Measurements from ENCODE around the gene PIGX. TPM values are rescaled to one million over a fixed set of nuclear protein-coding genes. Genes with fewer than 3 reads are reported as not detected.

Gene PIGX
- total and polyA plus RNA-seq, 11 donors = 8.3 to 21.2 (median 17.6) TPM

- no peak for ATAC-seq
- TF ChIP-seq CTCF (IDR thresholded peaks at IDR 0.05) = no peak
- TF ChIP-seq POLR2A (IDR thresholded peaks at IDR 0.05) = no peak
- 85 to 91% (median 89%) methylated on average over 5 of the region's 5 CpGs for WGBS, 4 donors
Observed at GRCh38 chr3:196695849-196696226, 16.3 kb upstream of the PIGX start.

GRCh38 chr3:196697270-196697669 is 14.9 kb upstream of the PIGX start:
- H3K4me1 ChIP-seq = peaks cover 0 to 17% (median 0%) of the 10 kb centered on the region in 12 donors
- ATAC-seq (no peak), DNase-seq (no peak)
- H3K27ac ChIP-seq = no peak overlapping the region
- H3K4me3 ChIP-seq = no peak overlapping the region
- no peaks in the 10 kb centered on the region for H3K27me3 ChIP-seq
- TF ChIP-seq CTCF (IDR thresholded peaks at IDR 0.05) = no peak
- no peak for TF ChIP-seq POLR2A (IDR thresholded peaks at IDR 0.05)
- H3K36me3 ChIP-seq = no peaks in the 10 kb centered on the region
- H3K9me3 ChIP-seq = no peaks in the 10 kb centered on the region
- intact Hi-C loops (cut with DNase I) = no loop called here
- WGBS, 4 donors = 76 to 90% (median 82%) methylated on average over 5 of the region's 5 CpGs

More at GRCh38 chr3:196695849-196696226, 16.3 kb upstream of the PIGX start:
- intact Hi-C loops (cut with DNase I) = no loop called here
- H3K27me3 ChIP-seq = no peaks in the 10 kb centered on the region
- DNase-seq = no peak
- H3K4me3 ChIP-seq = no peak overlapping the region
- H3K27ac ChIP-seq = no peak overlapping the region
- no peaks in the 10 kb centered on the region for H3K36me3 ChIP-seq
- peaks cover 0 to 29% (median 0%) of the 10 kb centered on the region in 12 donors for H3K4me1 ChIP-seq
- H3K9me3 ChIP-seq = no peaks in the 10 kb centered on the region

GRCh38 chr3:196699749-196700148 is 12.4 kb upstream of the PIGX start:
- intact Hi-C loops (cut with DNase I) = no loop called here
- H3K27ac ChIP-seq = no peak overlapping the region
- no peaks in the 10 kb centered on the region for H3K36me3 ChIP-seq
- ATAC-seq = no peak
- H3K9me3 ChIP-seq = no peaks in the 10 kb centered on the region
- no peak for TF ChIP-seq POLR2A (IDR thresholded peaks at IDR 0.05)
- TF ChIP-seq CTCF (IDR thresholded peaks at IDR 0.05) = no peak
- no peaks in the 10 kb centered on the region for H3K27me3 ChIP-seq
- H3K4me3 ChIP-seq = no peak overlapping the region
- H3K4me1 ChIP-seq = no peaks in the 10 kb centered on the region
- DNase-seq = no peak
- 75 to 85% (median 83%) methylated on average over 7 of the region's 7 CpGs for WGBS, 4 donors

- ATAC-seq (no peak), DNase-seq (no peak)
- 83 to 87% (median 85%) methylated on average over 4 of the region's 4 CpGs for WGBS, 4 donors
- H3K27ac ChIP-seq = no peak overlapping the region
- no peak for TF ChIP-seq POLR2A (IDR thresholded peaks at IDR 0.05)
- no peak for TF ChIP-seq CTCF (IDR thresholded peaks at IDR 0.05)
- H3K4me3 ChIP-seq = no peak overlapping the region
- intact Hi-C loops (cut with DNase I) = no loop called here
- no peaks in the 10 kb centered on the region for H3K4me1 ChIP-seq
- H3K36me3 ChIP-seq = no peaks in the 10 kb centered on the region
- H3K27me3 ChIP-seq = no peaks in the 10 kb centered on the region
- H3K9me3 ChIP-seq = no peaks in the 10 kb centered on the region
Observed at GRCh38 chr3:196700801-196701200, 11.4 kb upstream of the PIGX start.
